ENCODE results near the gene LOC101059915. TPM values are rescaled to one million over a fixed set of nuclear protein-coding genes. Genes with fewer than 3 reads are reported as not detected.
"Not testable (repeated sequence)": the region's sequence is repeated elsewhere in the genome, so short reads cannot be mapped to it uniquely, and the experiment has no call there.

LOC101059915 gene

GRCh38 chrX:71675636-71676035 is 8.3 kb downstream of the LOC101059915 start:
- not testable (repeated sequence) for DNase-seq (ENCODE audit: low read depth in 2 of 2)

- DNase-seq (ENCODE audit: low read depth in 2 of 2): not testable (repeated sequence)
These were observed 8.9 kb downstream of the LOC101059915 start for GRCh38 chrX:71676068-71676795.

GRCh38 chrX:71677195-71677594 is 9.8 kb downstream of the LOC101059915 start:
- not testable (repeated sequence) for DNase-seq (ENCODE audit: low read depth in 2 of 2)

GRCh38 chrX:71679575-71680207 is 12.3 kb downstream of the LOC101059915 start:
- no peak for DNase-seq (ENCODE audit: low read depth in 2 of 2)

GRCh38 chrX:71696641-71697465 is 29.5 kb downstream of the LOC101059915 start:
- not testable (repeated sequence) for DNase-seq (ENCODE audit: low read depth in 2 of 2)

GRCh38 chrX:71697466-71698298 is 30.3 kb downstream of the LOC101059915 start:
- DNase-seq (ENCODE audit: low read depth in 2 of 2): not testable (repeated sequence)

GRCh38 chrX:71698299-71699022 is 31.1 kb downstream of the LOC101059915 start:
- DNase-seq (ENCODE audit: low read depth in 2 of 2): not testable (repeated sequence)

GRCh38 chrX:71699023-71699344 is 31.6 kb downstream of the LOC101059915 start:
- not testable (repeated sequence) for DNase-seq (ENCODE audit: low read depth in 2 of 2)

GRCh38 chrX:71702853-71703252 is 35.5 kb downstream of the LOC101059915 start:
- not testable (repeated sequence) for DNase-seq (ENCODE audit: low read depth in 2 of 2)

GRCh38 chrX:71714064-71714463 is 46.7 kb downstream of the LOC101059915 start:
- DNase-seq (ENCODE audit: low read depth in 2 of 2): not testable (repeated sequence)

GRCh38 chrX:71715551-71715950 is 48.2 kb downstream of the LOC101059915 start:
- DNase-seq (ENCODE audit: low read depth in 2 of 2): not testable (repeated sequence)

- DNase-seq (ENCODE audit: low read depth in 2 of 2): not testable (repeated sequence)
These were observed 49.0 kb downstream of the LOC101059915 start for GRCh38 chrX:71716323-71716722.

- DNase-seq (ENCODE audit: low read depth in 2 of 2): not testable (repeated sequence)
These were observed 50.8 kb downstream of the LOC101059915 start, which contains the start of gene CXorf49 for GRCh38 chrX:71718185-71718584. TSS of gene CXorf49 (minus strand) at chrX:71718285. CDS start at chrX:71718151, 134 bp downstream.

GRCh38 chrX:71719195-71719594 is 51.8 kb downstream of the LOC101059915 start:
- DNase-seq (ENCODE audit: low read depth in 2 of 2): not testable (repeated sequence)

- DNase-seq (ENCODE audit: low read depth in 2 of 2): not testable (repeated sequence)
These were observed 53.0 kb downstream of the LOC101059915 start for GRCh38 chrX:71720289-71720886.

Other genes with a start within 250 kb of the LOC101059915 start
- gene OGT, start 134.4 kb upstream of the LOC101059915 start, total RNA-seq: 65.6 and 117 TPM in 2 replicates
- gene GCNA, start 89.1 kb upstream of the LOC101059915 start, total RNA-seq: 0.51 and 1.3 TPM in 2 replicates
- gene CXCR3, start 49.0 kb upstream of the LOC101059915 start, total RNA-seq: not detected in 2 replicates
- gene CXorf49, start 50.7 kb downstream of the LOC101059915 start, total RNA-seq: not detected in 2 replicates
- gene CXorf49B, start 95.8 kb downstream of the LOC101059915 start, total RNA-seq: not detected in 2 replicates
- 24.3 and 24.8 TPM in 2 replicates for gene NHSL2, start 243.3 kb downstream of the LOC101059915 start, total RNA-seq